OCI-LY1 (cell line): Measurements from ENCODE around the gene EPAS1.

ENCODE experiments used
- H2AFZ ChIP-seq: fragments of 200-600 bp; sonication (generic), shearing (Covaris generic); 2 replicates; pipeline ENCODE4 v1.6.0; 2014; ENCODE audit warnings: antibody characterized with exemption, mild to moderate bottlenecking, low read length
- H3F3A ChIP-seq: fragments of 200-600 bp; sonication (generic), shearing (Covaris generic); 2 replicates; pipeline ENCODE4 v1.6.0; 2014; ENCODE audit warnings: mild to moderate bottlenecking, antibody characterized with exemption, low read length, moderate library complexity; ENCODE audit not compliant: insufficient read depth
- H3K27ac ChIP-seq: fragments of 200-600 bp; sonication (generic); 2 replicates; pipeline ENCODE4 v1.5.1; 2014; ENCODE audit warnings: low read length, mixed run types, mild to moderate bottlenecking, low read depth; ENCODE audit not compliant: poor library complexity, severe bottlenecking
- H3K27me3 ChIP-seq: fragments of 200-600 bp; sonication (generic); 2 replicates; pipeline ENCODE4 v1.6.0; 2014; ENCODE audit warnings: antibody characterized with exemption, mild to moderate bottlenecking, low read length, moderate library complexity; ENCODE audit not compliant: insufficient read depth
- H3K36me3 ChIP-seq: fragments of 200-600 bp; sonication (generic); 2 replicates; pipeline ENCODE4 v1.6.1; 2014; ENCODE audit warnings: mild to moderate bottlenecking, antibody characterized with exemption, low read length, moderate library complexity, mixed read lengths; ENCODE audit not compliant: insufficient read depth
- H3K4me1 ChIP-seq: fragments of 200-600 bp; sonication (generic); 2 replicates; pipeline ENCODE4 v1.5.1; 2014; ENCODE audit warnings: mild to moderate bottlenecking, low read length, moderate library complexity; ENCODE audit not compliant: insufficient read depth, severe bottlenecking
- H3K4me2 ChIP-seq: fragments of 200-600 bp; sonication (generic), shearing (Covaris generic); 2 replicates; pipeline ENCODE4 v1.6.1; 2014; ENCODE audit warnings: low read length
- H3K4me3 ChIP-seq: fragments of 200-600 bp; sonication (generic); 2 replicates; pipeline ENCODE4 v1.5.1; 2014; ENCODE audit warnings: low read length, low read depth, mild to moderate bottlenecking, mixed read lengths; ENCODE audit not compliant: poor library complexity, severe bottlenecking
- H3K79me2 ChIP-seq: fragments of 200-600 bp; shearing (Covaris generic); 2 replicates; pipeline ENCODE4 v1.6.1; 2016; ENCODE audit warnings: mixed run types, low read length, mixed read lengths; ENCODE audit not compliant: insufficient read depth
- H3K9ac ChIP-seq: fragments of 200-600 bp; sonication (generic), shearing (Covaris generic); 2 replicates; pipeline ENCODE4 v1.6.1; 2014; ENCODE audit warnings: mild to moderate bottlenecking, low read length, mixed read lengths
- H3K9me2 ChIP-seq: fragments of 200-600 bp; sonication (generic), shearing (Covaris generic); 2 replicates; pipeline ENCODE4 v1.6.1; 2014; ENCODE audit warnings: low read depth, mild to moderate bottlenecking, low read length, mixed read lengths
- H3K9me3 ChIP-seq: fragments of 200-600 bp; shearing (Covaris generic); 2 replicates; pipeline ENCODE4 v1.6.1; 2014; ENCODE audit warnings: low read length, mixed read lengths
- H4K20me1 ChIP-seq: fragments of 200-600 bp; sonication (generic), shearing (Covaris generic); 2 replicates; pipeline ENCODE4 v1.6.0; 2016; ENCODE audit warnings: mild to moderate bottlenecking, low read length; ENCODE audit not compliant: insufficient read depth
- EZH2 ChIP-seq: fragments of 200-600 bp; sonication (generic), shearing (Covaris generic); IDR thresholded peaks from 2 replicates; pipeline ENCODE4 v1.8.0; 2017; ENCODE audit warnings: borderline replicate concordance, mixed run types, mild to moderate bottlenecking, antibody characterized with exemption, low read length, moderate library complexity, mixed read lengths
- TF ChIP-seq, protein P1 (sequence below): fragments of 200-600 bp; sonication (generic), shearing (Covaris generic); IDR thresholded peaks from 2 replicates; pipeline ENCODE4 v1.5.1; 2017; ENCODE audit warnings: mild to moderate bottlenecking, antibody characterized with exemption, low read length, moderate library complexity, mixed read lengths

The EPAS1 gene

DNA sequence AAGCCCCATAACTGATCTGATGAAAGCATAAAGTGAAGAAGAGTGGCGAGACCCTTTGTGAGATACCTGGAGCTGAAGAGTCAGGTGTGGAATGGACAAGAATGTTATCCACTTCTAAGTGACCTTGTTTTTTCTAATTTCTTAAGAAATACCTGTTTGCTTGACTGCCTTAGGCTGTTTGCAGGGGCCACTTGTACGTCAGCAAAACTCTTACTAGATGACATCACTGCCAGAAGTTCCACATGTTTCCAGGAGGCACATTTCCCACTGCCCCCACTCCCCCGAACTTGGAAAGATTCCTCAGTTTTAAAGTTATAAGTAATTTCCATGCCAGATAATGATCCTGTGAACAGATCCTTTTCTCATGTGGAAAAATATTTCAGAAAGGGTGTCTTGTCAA is 8.0 kb downstream of the EPAS1 start:
- H4K20me1 ChIP-seq: no peaks in the 10 kb centered on the region
- no peaks in the 10 kb centered on the region for H3K79me2 ChIP-seq
- no peak overlapping the region for H3K4me3 ChIP-seq
- TF ChIP-seq EZH2: no peak
- TF ChIP-seq, protein P1, sequence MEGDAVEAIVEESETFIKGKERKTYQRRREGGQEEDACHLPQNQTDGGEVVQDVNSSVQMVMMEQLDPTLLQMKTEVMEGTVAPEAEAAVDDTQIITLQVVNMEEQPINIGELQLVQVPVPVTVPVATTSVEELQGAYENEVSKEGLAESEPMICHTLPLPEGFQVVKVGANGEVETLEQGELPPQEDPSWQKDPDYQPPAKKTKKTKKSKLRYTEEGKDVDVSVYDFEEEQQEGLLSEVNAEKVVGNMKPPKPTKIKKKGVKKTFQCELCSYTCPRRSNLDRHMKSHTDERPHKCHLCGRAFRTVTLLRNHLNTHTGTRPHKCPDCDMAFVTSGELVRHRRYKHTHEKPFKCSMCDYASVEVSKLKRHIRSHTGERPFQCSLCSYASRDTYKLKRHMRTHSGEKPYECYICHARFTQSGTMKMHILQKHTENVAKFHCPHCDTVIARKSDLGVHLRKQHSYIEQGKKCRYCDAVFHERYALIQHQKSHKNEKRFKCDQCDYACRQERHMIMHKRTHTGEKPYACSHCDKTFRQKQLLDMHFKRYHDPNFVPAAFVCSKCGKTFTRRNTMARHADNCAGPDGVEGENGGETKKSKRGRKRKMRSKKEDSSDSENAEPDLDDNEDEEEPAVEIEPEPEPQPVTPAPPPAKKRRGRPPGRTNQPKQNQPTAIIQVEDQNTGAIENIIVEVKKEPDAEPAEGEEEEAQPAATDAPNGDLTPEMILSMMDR: no peak
- no peaks in the 10 kb centered on the region for H3K36me3 ChIP-seq
- no peak overlapping the region for H3K4me2 ChIP-seq
- no peaks in the 10 kb centered on the region for H3K9me3 ChIP-seq
- no peak overlapping the region for H2AFZ ChIP-seq
- H3K27ac ChIP-seq: no peak overlapping the region
- no peaks in the 10 kb centered on the region for H3K4me1 ChIP-seq
- no peak overlapping the region for H3K9ac ChIP-seq
- H3K9me2 ChIP-seq: no peaks in the 10 kb centered on the region
- H3F3A ChIP-seq: no peaks in the 10 kb centered on the region
- no peaks in the 10 kb centered on the region for H3K27me3 ChIP-seq

DNA sequence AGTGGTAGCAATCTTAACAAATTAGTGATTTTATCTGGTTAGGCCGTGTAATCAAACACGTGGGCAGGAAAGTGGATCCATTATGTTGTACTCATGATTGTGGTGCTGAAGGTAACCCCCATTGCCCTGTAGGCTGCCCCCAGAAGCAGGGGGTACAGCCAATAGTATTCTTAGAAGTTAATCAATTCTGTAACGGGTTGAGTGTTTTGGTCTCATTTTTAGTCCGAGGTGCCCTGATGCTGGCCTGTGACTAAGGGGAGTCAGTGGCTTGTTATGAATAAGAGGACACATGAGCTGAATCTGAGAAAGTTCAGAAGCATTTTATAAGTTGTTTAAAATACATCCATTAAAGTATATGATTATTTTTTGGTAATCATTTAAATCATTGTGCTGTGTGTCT is 8.6 kb downstream of the EPAS1 start:
- no peaks in the 10 kb centered on the region for H3F3A ChIP-seq
- H3K79me2 ChIP-seq: no peaks in the 10 kb centered on the region
- no peak overlapping the region for H3K9ac ChIP-seq
- H3K4me3 ChIP-seq: no peak overlapping the region
- H3K4me1 ChIP-seq: no peaks in the 10 kb centered on the region
- H3K36me3 ChIP-seq: no peaks in the 10 kb centered on the region
- no peak for TF ChIP-seq EZH2
- TF ChIP-seq, protein P1: no peak
- H3K9me3 ChIP-seq: no peaks in the 10 kb centered on the region
- H3K27ac ChIP-seq: no peak overlapping the region
- H3K9me2 ChIP-seq: no peaks in the 10 kb centered on the region
- H3K4me2 ChIP-seq: no peak overlapping the region
- H4K20me1 ChIP-seq: no peaks in the 10 kb centered on the region
- H3K27me3 ChIP-seq: no peaks in the 10 kb centered on the region
- no peak overlapping the region for H2AFZ ChIP-seq

DNA sequence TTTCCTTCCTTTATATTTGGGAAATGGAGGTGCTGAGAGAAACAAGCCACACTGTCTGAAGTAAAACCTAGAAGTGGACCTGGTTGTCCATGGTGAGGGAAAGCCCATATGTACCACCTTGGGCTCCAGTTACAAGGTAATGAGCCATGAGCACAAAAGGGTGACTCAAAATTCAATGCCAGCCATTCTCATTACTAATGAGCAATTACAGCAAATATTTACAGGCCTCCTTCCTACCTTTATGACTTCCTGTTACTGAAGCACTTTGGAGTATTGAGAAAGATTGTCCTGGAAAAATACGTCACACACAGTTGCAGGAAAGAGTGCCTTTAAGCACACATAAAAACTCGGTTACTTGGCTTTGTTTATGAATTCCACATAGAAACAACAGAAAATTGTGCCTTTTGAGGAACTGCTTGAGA is 9.1 kb downstream of the EPAS1 start:
- no peaks in the 10 kb centered on the region for H3K36me3 ChIP-seq
- no peak overlapping the region for H3K27ac ChIP-seq
- no peak overlapping the region for H3K4me2 ChIP-seq
- TF ChIP-seq, protein P1: no peak
- TF ChIP-seq EZH2: no peak
- no peak overlapping the region for H2AFZ ChIP-seq
- no peaks in the 10 kb centered on the region for H3K9me2 ChIP-seq
- no peak overlapping the region for H3K4me3 ChIP-seq
- H3K27me3 ChIP-seq: 0 out of 2 replicates have a peak, but pooled peaks cover under 1% of the 10 kb centered on the region
- no peak overlapping the region for H3K9ac ChIP-seq
- no peaks in the 10 kb centered on the region for H3K4me1 ChIP-seq
- no peaks in the 10 kb centered on the region for H3K9me3 ChIP-seq
- no peaks in the 10 kb centered on the region for H3K79me2 ChIP-seq
- H3F3A ChIP-seq: no peaks in the 10 kb centered on the region
- no peaks in the 10 kb centered on the region for H4K20me1 ChIP-seq
